ENCODE results near the gene ORC3.

Gene ORC3

DNA sequence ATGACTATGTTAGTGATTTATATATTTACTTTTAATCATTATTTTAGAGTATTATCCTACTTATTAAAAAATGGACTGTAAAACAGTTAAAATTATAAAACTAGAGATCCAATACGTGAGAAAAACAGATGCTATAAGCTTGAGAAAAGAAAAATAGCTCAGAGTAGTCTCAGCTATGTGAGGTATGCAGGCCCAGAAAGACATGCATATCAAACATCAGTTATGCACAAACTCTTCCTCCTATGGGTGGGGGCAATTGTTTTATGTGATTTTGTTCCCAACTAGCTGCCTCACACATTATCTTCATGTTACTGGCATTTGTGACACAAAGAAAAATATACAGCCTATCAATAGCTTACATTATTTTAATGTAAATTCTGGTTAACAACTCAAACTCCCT, 28.9 kb upstream of the ORC3 start:
- no peak overlapping the region for H3K4me3 ChIP-seq (ENCODE audit: low read depth in 1 of 2, low read length in 2 of 2)
- no peak overlapping the region for H3K27ac ChIP-seq (ENCODE audit: low read depth, low read length)
- no peaks in the 10 kb centered on the region for H3K27me3 ChIP-seq (ENCODE audit: control insufficient read depth in 1 of 2, insufficient read depth in 2 of 2, low read length in 2 of 2)
- H3K36me3 ChIP-seq (ENCODE audit: control insufficient read depth in 1 of 2, insufficient read depth in 2 of 2, low read length in 2 of 2) = peaks cover 18 to 36% of the 10 kb centered on the region in 2 donors
- no peaks in the 10 kb centered on the region for H3K9me3 ChIP-seq (ENCODE audit: control insufficient read depth in 1 of 2, low read length in 2 of 2)
- no peak overlapping the region for H3K9ac ChIP-seq (ENCODE audit: low read depth in 1 of 2, low read length in 2 of 2)
- H3K4me1 ChIP-seq (ENCODE audit: control insufficient read depth in 1 of 2, insufficient read depth in 2 of 2, low read length in 2 of 2) = no peaks in the 10 kb centered on the region

DNA sequence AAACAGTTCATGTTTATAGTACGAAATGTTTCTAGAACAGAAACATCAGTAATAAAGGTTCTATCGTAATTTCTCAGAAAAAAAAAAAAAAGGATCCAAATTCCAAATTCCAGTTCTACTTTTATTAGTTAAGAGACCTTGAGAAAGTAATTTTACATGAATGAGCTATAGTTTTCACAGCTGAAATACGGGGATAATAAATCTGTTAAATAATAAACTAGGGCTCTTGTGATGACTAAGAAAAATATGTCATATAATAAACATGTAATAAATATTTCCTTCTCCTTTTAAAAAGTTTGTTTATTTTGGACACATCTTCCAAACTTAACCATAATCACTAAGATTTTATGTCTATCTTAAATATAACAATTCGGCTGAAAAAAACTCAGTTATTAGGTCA, 17.9 kb upstream of the ORC3 start:
- H3K27me3 ChIP-seq (ENCODE audit: control insufficient read depth in 1 of 2, insufficient read depth in 2 of 2, low read length in 2 of 2) = no peaks in the 10 kb centered on the region
- peak overlapping the region in 1 of 2 donors; percentile 16 for H3K4me3 ChIP-seq (ENCODE audit: low read depth in 1 of 2, low read length in 2 of 2)
- H3K9ac ChIP-seq (ENCODE audit: low read depth in 1 of 2, low read length in 2 of 2) = no peak overlapping the region
- H3K4me1 ChIP-seq (ENCODE audit: control insufficient read depth in 1 of 2, insufficient read depth in 2 of 2, low read length in 2 of 2) = peaks cover 12 to 25% of the 10 kb centered on the region in 2 donors
- H3K27ac ChIP-seq (ENCODE audit: low read depth, low read length) = no peak overlapping the region
- H3K36me3 ChIP-seq (ENCODE audit: control insufficient read depth in 1 of 2, insufficient read depth in 2 of 2, low read length in 2 of 2) = peaks cover 0 to 12% of the 10 kb centered on the region in 2 donors
- H3K9me3 ChIP-seq (ENCODE audit: control insufficient read depth in 1 of 2, low read length in 2 of 2) = no peaks in the 10 kb centered on the region

DNA sequence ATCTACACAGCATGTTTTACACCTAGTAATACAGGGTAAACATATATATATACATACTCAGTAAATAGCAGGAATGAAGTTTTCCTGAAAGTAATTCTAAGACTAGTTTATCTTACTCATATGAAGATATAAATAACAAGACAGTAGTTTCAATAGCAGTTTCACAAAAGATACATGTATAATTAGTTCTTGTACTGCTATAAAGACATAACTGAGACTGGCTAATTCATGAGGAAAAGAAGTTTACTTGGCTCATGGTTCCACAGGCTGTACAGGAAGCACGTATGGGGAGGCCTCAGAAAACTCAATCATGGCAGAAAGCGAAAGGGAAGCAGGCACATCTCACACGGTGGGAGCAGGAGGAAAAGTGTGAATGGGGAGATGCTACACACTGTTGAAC, 17.1 kb upstream of the ORC3 start:
- Histone ChIP-seq H3K9me3 (ENCODE audit: control insufficient read depth in 1 of 2, low read length in 2 of 2) (no peaks in the 10 kb centered on the region), H3K27me3 (ENCODE audit: control insufficient read depth in 1 of 2, insufficient read depth in 2 of 2, low read length in 2 of 2) (no peaks in the 10 kb centered on the region), H3K4me3 (ENCODE audit: low read depth in 1 of 2, low read length in 2 of 2) (no peak overlapping the region), H3K4me1 (ENCODE audit: control insufficient read depth in 1 of 2, insufficient read depth in 2 of 2, low read length in 2 of 2) (peaks cover 12 to 25% of the 10 kb centered on the region in 2 donors), H3K27ac (ENCODE audit: low read depth, low read length) (no peak overlapping the region), H3K9ac (ENCODE audit: low read depth in 1 of 2, low read length in 2 of 2) (no peak overlapping the region), H3K36me3 (ENCODE audit: control insufficient read depth in 1 of 2, insufficient read depth in 2 of 2, low read length in 2 of 2) (peaks cover 0 to 12% of the 10 kb centered on the region in 2 donors)

DNA sequence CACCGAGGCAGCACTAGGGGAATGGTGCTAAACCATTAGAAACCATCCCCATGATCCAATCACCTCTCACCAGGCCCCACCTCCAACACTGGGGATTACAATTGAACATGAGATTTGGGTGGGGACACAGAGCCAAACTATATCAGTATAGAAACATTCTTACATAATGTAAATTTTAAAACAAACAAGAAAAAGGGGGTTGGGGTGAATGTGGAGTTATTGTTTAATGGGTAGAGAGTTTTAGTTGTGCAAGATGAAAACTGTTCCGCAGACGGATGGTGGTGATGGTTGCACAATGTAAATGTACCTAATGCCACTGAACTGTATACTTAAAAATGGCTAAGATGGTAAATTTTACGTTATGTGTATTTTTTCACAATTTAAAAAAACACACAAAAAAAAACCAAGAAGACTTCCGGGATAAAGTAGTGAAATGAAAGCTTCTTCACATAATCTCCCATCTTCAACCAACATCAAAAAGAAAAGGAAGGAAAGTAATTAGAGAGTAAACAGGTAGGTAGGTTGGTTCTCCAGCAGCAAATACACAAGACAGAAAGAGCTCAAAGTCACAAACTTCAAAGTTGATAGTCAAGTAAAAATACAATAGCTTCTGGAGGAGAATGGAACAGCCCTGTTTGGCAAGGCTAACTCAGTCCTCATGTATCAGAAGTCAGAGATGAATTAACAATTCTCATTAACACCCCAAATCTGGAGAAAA, 16.5 kb upstream of the ORC3 start:
- no peaks in the 10 kb centered on the region for H3K9me3 ChIP-seq (ENCODE audit: control insufficient read depth in 1 of 2, low read length in 2 of 2)
- no peak overlapping the region for H3K27ac ChIP-seq (ENCODE audit: low read depth, low read length)
- no peak overlapping the region for H3K9ac ChIP-seq (ENCODE audit: low read depth in 1 of 2, low read length in 2 of 2)
- no peaks in the 10 kb centered on the region for H3K27me3 ChIP-seq (ENCODE audit: control insufficient read depth in 1 of 2, insufficient read depth in 2 of 2, low read length in 2 of 2)
- peaks cover 12 to 25% of the 10 kb centered on the region in 2 donors for H3K4me1 ChIP-seq (ENCODE audit: control insufficient read depth in 1 of 2, insufficient read depth in 2 of 2, low read length in 2 of 2)
- no peak overlapping the region for H3K4me3 ChIP-seq (ENCODE audit: low read depth in 1 of 2, low read length in 2 of 2)
- peaks cover 0 to 7% of the 10 kb centered on the region in 2 donors for H3K36me3 ChIP-seq (ENCODE audit: control insufficient read depth in 1 of 2, insufficient read depth in 2 of 2, low read length in 2 of 2)

DNA sequence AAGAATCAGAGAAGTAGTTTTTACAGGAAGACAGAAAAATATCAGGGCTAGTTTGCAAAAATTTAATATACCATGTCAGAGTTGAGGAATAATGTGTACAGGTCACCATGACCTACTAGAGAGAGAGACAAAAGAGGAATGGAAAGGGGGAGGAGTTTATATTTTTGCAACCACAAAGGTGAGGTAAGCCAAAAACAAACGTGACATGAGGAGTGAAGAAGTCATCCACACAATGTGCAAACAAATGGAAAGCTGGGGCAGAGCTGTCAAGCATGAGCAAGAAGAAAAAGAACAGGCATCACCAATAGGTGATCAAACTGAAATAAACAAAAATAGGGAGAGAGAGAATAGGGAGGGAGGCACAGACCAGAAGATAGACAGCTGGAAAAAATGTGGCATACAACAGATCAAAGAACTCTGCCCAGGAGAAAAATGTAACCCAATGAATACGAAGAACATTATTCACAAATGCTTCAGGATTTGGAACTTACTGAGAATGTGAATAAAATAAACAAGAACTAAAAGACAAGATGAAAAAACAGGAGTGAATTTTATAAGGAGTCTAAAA, 15.6 kb upstream of the ORC3 start:
- H3K9ac ChIP-seq (ENCODE audit: low read depth in 1 of 2, low read length in 2 of 2) = no peak overlapping the region

GRCh38 chr6:87575423-87575822, 14.5 kb upstream of the ORC3 start:
- Histone ChIP-seq H3K27ac (ENCODE audit: low read depth, low read length) (no peak overlapping the region), H3K9me3 (ENCODE audit: control insufficient read depth in 1 of 2, low read length in 2 of 2) (no peaks in the 10 kb centered on the region), H3K27me3 (ENCODE audit: control insufficient read depth in 1 of 2, insufficient read depth in 2 of 2, low read length in 2 of 2) (no peaks in the 10 kb centered on the region), H3K36me3 (ENCODE audit: control insufficient read depth in 1 of 2, insufficient read depth in 2 of 2, low read length in 2 of 2) (peaks cover 4 to 9% of the 10 kb centered on the region in 2 donors), H3K9ac (ENCODE audit: low read depth in 1 of 2, low read length in 2 of 2) (no peak overlapping the region), H3K4me1 (ENCODE audit: control insufficient read depth in 1 of 2, insufficient read depth in 2 of 2, low read length in 2 of 2) (peaks cover 12 to 25% of the 10 kb centered on the region in 2 donors), H3K4me3 (ENCODE audit: low read depth in 1 of 2, low read length in 2 of 2) (no peak overlapping the region)

More for the DNA sequence above, 15.6 kb upstream of the ORC3 start:
- Histone ChIP-seq H3K9me3 (ENCODE audit: control insufficient read depth in 1 of 2, low read length in 2 of 2) (no peaks in the 10 kb centered on the region), H3K4me1 (ENCODE audit: control insufficient read depth in 1 of 2, insufficient read depth in 2 of 2, low read length in 2 of 2) (peaks cover 12 to 25% of the 10 kb centered on the region in 2 donors), H3K27me3 (ENCODE audit: control insufficient read depth in 1 of 2, insufficient read depth in 2 of 2, low read length in 2 of 2) (no peaks in the 10 kb centered on the region), H3K36me3 (ENCODE audit: control insufficient read depth in 1 of 2, insufficient read depth in 2 of 2, low read length in 2 of 2) (peaks cover under 1 to 4% of the 10 kb centered on the region in 2 donors), H3K4me3 (ENCODE audit: low read depth in 1 of 2, low read length in 2 of 2) (no peak overlapping the region), H3K27ac (ENCODE audit: low read depth, low read length) (no peak overlapping the region)

GRCh38 chr6:87583822-87584221, 6.1 kb upstream of the ORC3 start:
- no peak overlapping the region for H3K4me3 ChIP-seq (ENCODE audit: low read depth in 1 of 2, low read length in 2 of 2)
- H3K9ac ChIP-seq (ENCODE audit: low read depth in 1 of 2, low read length in 2 of 2) = no peak overlapping the region
- no peaks in the 10 kb centered on the region for H3K27me3 ChIP-seq (ENCODE audit: control insufficient read depth in 1 of 2, insufficient read depth in 2 of 2, low read length in 2 of 2)
- peaks cover 15 to 22% of the 10 kb centered on the region in 2 donors for H3K36me3 ChIP-seq (ENCODE audit: control insufficient read depth in 1 of 2, insufficient read depth in 2 of 2, low read length in 2 of 2)
- H3K9me3 ChIP-seq (ENCODE audit: control insufficient read depth in 1 of 2, low read length in 2 of 2) = no peaks in the 10 kb centered on the region
- H3K27ac ChIP-seq (ENCODE audit: low read depth, low read length) = no peak overlapping the region
- H3K4me1 ChIP-seq (ENCODE audit: control insufficient read depth in 1 of 2, insufficient read depth in 2 of 2, low read length in 2 of 2) = peaks cover 14 to 22% of the 10 kb centered on the region in 2 donors

- no peak overlapping the region for H3K9ac ChIP-seq (ENCODE audit: low read depth in 1 of 2, low read length in 2 of 2)
- H3K27me3 ChIP-seq (ENCODE audit: control insufficient read depth in 1 of 2, insufficient read depth in 2 of 2, low read length in 2 of 2) = no peaks in the 10 kb centered on the region
- no peak overlapping the region for H3K27ac ChIP-seq (ENCODE audit: low read depth, low read length)
- peaks cover 6 to 18% of the 10 kb centered on the region in 2 donors for H3K36me3 ChIP-seq (ENCODE audit: control insufficient read depth in 1 of 2, insufficient read depth in 2 of 2, low read length in 2 of 2)
- no peak overlapping the region for H3K4me3 ChIP-seq (ENCODE audit: low read depth in 1 of 2, low read length in 2 of 2)
- H3K9me3 ChIP-seq (ENCODE audit: control insufficient read depth in 1 of 2, low read length in 2 of 2) = no peaks in the 10 kb centered on the region
- peaks cover 24 to 29% of the 10 kb centered on the region in 2 donors for H3K4me1 ChIP-seq (ENCODE audit: control insufficient read depth in 1 of 2, insufficient read depth in 2 of 2, low read length in 2 of 2)
These were observed 3.4 kb upstream of the ORC3 start for GRCh38 chr6:87586371-87587077.

GRCh38 chr6:87588756-87589407, 1.1 kb upstream of the ORC3 start:
- Histone ChIP-seq H3K36me3 (ENCODE audit: control insufficient read depth in 1 of 2, insufficient read depth in 2 of 2, low read length in 2 of 2) (no peaks in the 10 kb centered on the region), H3K27ac (ENCODE audit: low read depth, low read length) (no peak overlapping the region), H3K4me1 (ENCODE audit: control insufficient read depth in 1 of 2, insufficient read depth in 2 of 2, low read length in 2 of 2) (peaks cover 24 to 29% of the 10 kb centered on the region in 2 donors), H3K27me3 (ENCODE audit: control insufficient read depth in 1 of 2, insufficient read depth in 2 of 2, low read length in 2 of 2) (no peaks in the 10 kb centered on the region), H3K9ac (ENCODE audit: low read depth in 1 of 2, low read length in 2 of 2) (peak overlapping the region; percentile 84 to 99), H3K9me3 (ENCODE audit: control insufficient read depth in 1 of 2, low read length in 2 of 2) (no peaks in the 10 kb centered on the region), H3K4me3 (ENCODE audit: low read depth in 1 of 2, low read length in 2 of 2) (peak overlapping the region; percentile 100)

Measured in duodenal mucosa (tissue), 2 donors.